HepG2 (cell line): Measurements from ENCODE around the gene PLK2. TPM values are rescaled to one million over a fixed set of nuclear protein-coding genes. Genes with fewer than 3 reads are reported as not detected.
A peak's percentile ranks its signal among the peaks of the same experiment; 100 is the strongest.

ENCODE experiments used
- ARNT2 ChIP-seq: sonication (generic); formaldehyde crosslinking; IDR thresholded peaks from 2 replicates; pipeline ENCODE4 v1.8.0; 2022; ENCODE audit warnings: mild to moderate bottlenecking, low read depth, missing genetic modification reagents, moderate library complexity
- FOXM1 ChIP-seq: sonication (generic); formaldehyde crosslinking; IDR thresholded peaks from 2 replicates; pipeline ENCODE4 v1.5.0; 2020; ENCODE audit warnings: missing genetic modification reagents
- GATAD2A ChIP-seq: IDR thresholded peaks from 2 replicates; pipeline ENCODE4 v1.6.1; 2016
- HDAC1 ChIP-seq: sonication (generic); formaldehyde crosslinking; IDR thresholded peaks from 2 replicates; pipeline ENCODE4 v1.5.1; 2020; ENCODE audit warnings: mild to moderate bottlenecking, missing genetic modification reagents
- HMG20A ChIP-seq: IDR thresholded peaks from 2 replicates; pipeline ENCODE4 v1.6.1; 2016; ENCODE audit warnings: borderline replicate concordance
- KLF12 ChIP-seq: sonication (generic); formaldehyde crosslinking; IDR thresholded peaks from 2 replicates; pipeline ENCODE4 v1.4.0; 2020; ENCODE audit warnings: missing genetic modification reagents, borderline replicate concordance
- NFYB ChIP-seq: sonication (generic); formaldehyde crosslinking; IDR thresholded peaks from 2 replicates; pipeline ENCODE4 v1.4.0; 2020; ENCODE audit warnings: missing genetic modification reagents
- PREB ChIP-seq: sonication (generic); formaldehyde crosslinking; IDR thresholded peaks from 2 replicates; pipeline ENCODE4 v1.4.0; 2020; ENCODE audit warnings: missing genetic modification reagents
- RFX1 ChIP-seq: fragments of 450-650 bp; IDR thresholded peaks from 2 replicates; pipeline ENCODE4 v1.6.1; 2017
- SAP130 ChIP-seq: IDR thresholded peaks from 2 replicates; pipeline ENCODE4 v1.6.1; 2016; ENCODE audit warnings: low read depth
- SRSF4 ChIP-seq: fragments of 200-400 bp; formaldehyde crosslinking; IDR thresholded peaks from one replicate; pipeline ENCODE4 v1.6.1; 2018; ENCODE audit warnings: mild to moderate bottlenecking, low read depth, low read length, moderate library complexity; ENCODE audit not compliant: poor library complexity, severe bottlenecking
- U2AF2 ChIP-seq: fragments of 200-400 bp; formaldehyde crosslinking; IDR thresholded peaks from 2 replicates; pipeline ENCODE4 v1.6.1; 2017; ENCODE audit warnings: low read depth, mild to moderate bottlenecking, low read length
- ZBTB1 ChIP-seq: sonication (generic); formaldehyde crosslinking; IDR thresholded peaks from 2 replicates; pipeline ENCODE4 v1.4.0; 2020; ENCODE audit warnings: missing genetic modification reagents, borderline replicate concordance
- ZBTB44 ChIP-seq: sonication (generic); formaldehyde crosslinking; IDR thresholded peaks from 2 replicates; pipeline ENCODE4 v1.4.0; 2020; ENCODE audit warnings: missing genetic modification reagents
- ZKSCAN8 ChIP-seq: IDR thresholded peaks from 2 replicates; pipeline ENCODE4 v1.6.1; 2016; ENCODE audit warnings: borderline replicate concordance, missing genetic modification reagents, missing compliant biosample characterization
- ZNF234 ChIP-seq: sonication (generic); formaldehyde crosslinking; conservative IDR thresholded peaks from 2 replicates; pipeline ENCODE4 v1.5.1; 2020; ENCODE audit warnings: mild to moderate bottlenecking, missing genetic modification reagents
- ZNF546 ChIP-seq: sonication (generic); formaldehyde crosslinking; conservative IDR thresholded peaks from 2 replicates; pipeline ENCODE4 v1.8.1; 2023; ENCODE audit warnings: mild to moderate bottlenecking, missing genetic modification reagents
- ZNF710 ChIP-seq: sonication (generic); formaldehyde crosslinking; IDR thresholded peaks from 2 replicates; pipeline ENCODE4 v1.5.0; 2020; ENCODE audit warnings: mild to moderate bottlenecking, missing genetic modification reagents, borderline replicate concordance
- ZNF775 ChIP-seq: sonication (generic); formaldehyde crosslinking; IDR thresholded peaks from 2 replicates; pipeline ENCODE4 v1.4.0; 2020; ENCODE audit warnings: missing genetic modification reagents, mild to moderate bottlenecking, moderate library complexity, borderline replicate concordance
- ZNF777 ChIP-seq: sonication (generic); formaldehyde crosslinking; IDR thresholded peaks from 2 replicates; pipeline ENCODE4 v1.4.0; 2020; ENCODE audit warnings: missing genetic modification reagents
- ZSCAN12 ChIP-seq: sonication (generic); formaldehyde crosslinking; IDR thresholded peaks from 2 replicates; pipeline ENCODE4 v1.9.0; 2021; ENCODE audit warnings: mild to moderate bottlenecking, missing genetic modification reagents
- polyA plus RNA-seq, 8 experiments: library from polyadenylated mRNA; depleted of rRNA in 3 of 8; stranded (reverse) in 7 of 8; unstranded in 1 of 8; fragments of >200 nt; fragmentation: Illumina TruSeq in 4 of 8; extraction: Trizol in 4 of 8; gene quantifications; 2 replicates each; pipeline versions ENCODE4 v1.2.1 to v1.2.3, GENCODE V29; 2011 to 2016; ENCODE audit warnings: low read depth in 4 of 8, missing spikeins in 1 of 8, mixed read lengths in 1 of 8; ENCODE audit not compliant: insufficient read depth in 1 of 8
- total RNA-seq, 5 experiments: library from RNA; depleted of rRNA; stranded (reverse); fragments of >200 nt; fragmentation: Illumina TruSeq; extraction: Trizol; gene quantifications; 2 replicates each; pipeline ENCODE4 v1.2.3, GENCODE V29; 2016; ENCODE audit warnings: low read depth in 1 of 5
- TF ChIP-seq, protein P1 (sequence below): IDR thresholded peaks from 2 replicates; pipeline ENCODE4 v1.6.1; 2018; ENCODE audit warnings: missing genetic modification reagents
- TF ChIP-seq, protein P2 (sequence below): sonication (generic); formaldehyde crosslinking; IDR thresholded peaks from 2 replicates; pipeline ENCODE4 v1.4.0; 2020; ENCODE audit warnings: missing genetic modification reagents

The PLK2 gene
- total and polyA plus RNA-seq, 2 of the 13 experiments (the other 11 are each of a cell fraction or from before 2014, with no cell fraction given) = 9.6 to 29.6 TPM

DNA sequence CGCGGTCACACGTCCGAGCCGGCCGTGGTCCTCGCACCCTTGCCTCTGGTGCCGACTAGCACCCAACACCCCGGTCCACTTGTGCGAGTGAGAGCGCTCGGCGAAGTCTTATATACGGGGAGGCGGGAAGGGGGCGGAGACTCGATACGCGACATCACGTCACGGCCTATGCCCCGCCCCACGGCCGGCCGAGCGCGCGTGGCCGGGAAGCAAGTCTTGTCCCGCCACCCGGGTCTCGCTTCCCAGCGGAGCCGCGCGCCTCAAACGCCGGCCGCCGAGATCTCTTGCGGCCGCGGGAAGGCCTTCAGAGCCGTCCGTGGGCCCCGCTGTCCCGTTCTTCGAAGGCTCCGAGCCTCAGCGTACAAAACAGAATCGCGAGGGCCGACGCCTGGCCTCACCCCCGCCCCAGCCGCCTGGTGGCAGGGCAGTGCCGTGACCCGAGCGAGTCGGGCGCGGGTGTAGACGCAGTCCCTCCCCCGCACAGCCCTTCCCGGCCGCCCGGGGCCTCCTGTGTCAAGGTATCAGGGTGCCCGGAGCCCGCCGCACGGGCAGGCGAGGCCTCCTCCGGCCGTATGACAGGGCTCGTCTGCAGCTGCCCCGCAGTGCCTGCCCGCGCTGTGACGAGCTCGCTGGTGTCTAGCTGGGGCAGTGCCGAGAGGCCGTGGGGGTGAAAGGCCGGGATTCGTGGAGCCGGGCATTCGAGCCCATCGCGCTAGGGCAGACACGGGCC is at the start of gene PLK2 (continued):
- TF ChIP-seq ARNT2 (CRISPR knock-in tag) (0 out of 2 replicates have a peak, but pooled peaks have one; percentile 63), ZKSCAN8 (CRISPR knock-in tag) (no peak), ZNF777 (peak; percentile 81), HDAC1 (CRISPR knock-in tag) (0 out of 2 replicates have a peak, but pooled peaks have one; percentile 24), ZBTB1 (CRISPR knock-in tag) (no peak), ZNF234 (CRISPR knock-in tag) (no peak), NFYB (CRISPR knock-in tag) (no peak), PREB (no peak), ZBTB44 (CRISPR knock-in tag) (no peak), RFX1 (no peak), SAP130 (CRISPR knock-in tag) (peak; percentile 53), ZSCAN12 (no peak), SRSF4 (no peak), GATAD2A (CRISPR knock-in tag) (peak; percentile 17; the same call in 1 of the 2 replicates), KLF12 (CRISPR knock-in tag) (no peak), ZNF546 (CRISPR knock-in tag) (no peak), FOXM1 (CRISPR knock-in tag) (no peak), U2AF2 (no peak), ZNF710 (CRISPR knock-in tag) (no peak), HMG20A (no peak), ZNF775 (CRISPR knock-in tag) (0 out of 2 replicates have a peak, but pooled peaks have one; percentile 45)
- TF ChIP-seq, protein P1, sequence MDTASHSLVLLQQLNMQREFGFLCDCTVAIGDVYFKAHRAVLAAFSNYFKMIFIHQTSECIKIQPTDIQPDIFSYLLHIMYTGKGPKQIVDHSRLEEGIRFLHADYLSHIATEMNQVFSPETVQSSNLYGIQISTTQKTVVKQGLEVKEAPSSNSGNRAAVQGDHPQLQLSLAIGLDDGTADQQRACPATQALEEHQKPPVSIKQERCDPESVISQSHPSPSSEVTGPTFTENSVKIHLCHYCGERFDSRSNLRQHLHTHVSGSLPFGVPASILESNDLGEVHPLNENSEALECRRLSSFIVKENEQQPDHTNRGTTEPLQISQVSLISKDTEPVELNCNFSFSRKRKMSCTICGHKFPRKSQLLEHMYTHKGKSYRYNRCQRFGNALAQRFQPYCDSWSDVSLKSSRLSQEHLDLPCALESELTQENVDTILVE (CRISPR knock-in tag) = 0 out of 2 replicates have a peak, but pooled peaks have one; percentile 46
- TF ChIP-seq, protein P2, sequence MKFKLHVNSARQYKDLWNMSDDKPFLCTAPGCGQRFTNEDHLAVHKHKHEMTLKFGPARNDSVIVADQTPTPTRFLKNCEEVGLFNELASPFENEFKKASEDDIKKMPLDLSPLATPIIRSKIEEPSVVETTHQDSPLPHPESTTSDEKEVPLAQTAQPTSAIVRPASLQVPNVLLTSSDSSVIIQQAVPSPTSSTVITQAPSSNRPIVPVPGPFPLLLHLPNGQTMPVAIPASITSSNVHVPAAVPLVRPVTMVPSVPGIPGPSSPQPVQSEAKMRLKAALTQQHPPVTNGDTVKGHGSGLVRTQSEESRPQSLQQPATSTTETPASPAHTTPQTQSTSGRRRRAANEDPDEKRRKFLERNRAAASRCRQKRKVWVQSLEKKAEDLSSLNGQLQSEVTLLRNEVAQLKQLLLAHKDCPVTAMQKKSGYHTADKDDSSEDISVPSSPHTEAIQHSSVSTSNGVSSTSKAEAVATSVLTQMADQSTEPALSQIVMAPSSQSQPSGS = peak; percentile 9; the same call in 1 of the 2 replicates
